Activated T-helper 17 cell treated with anti-CD3 and anti-CD28 coated beads, Interleukin-2, amount 50 U/mL, for 72 hours (primary cell): Measurements from ENCODE around the gene CCR6. TPM values are rescaled to one million over a fixed set of nuclear protein-coding genes. Genes with fewer than 3 reads are reported as not detected.
"Not testable (repeated sequence)": the region's sequence is repeated elsewhere in the genome, so short reads cannot be mapped to it uniquely, and the experiment has no call there.

Source experiments
- ATAC-seq: fragments of 150-1000 bp; cut with Tn5 transposase; replicated peaks from 2 replicates; pipeline ENCODE4 v1.10.0; 2021; ENCODE audit warnings: mild to moderate bottlenecking, moderate library complexity
- H3K27ac Mint-ChIP-seq: one replicate; pipeline ENCODE4 v1.8.0; 2022; ENCODE audit warnings: mixed read lengths
- H3K27me3 Mint-ChIP-seq: one replicate; pipeline ENCODE4 v1.8.0; 2022; ENCODE audit warnings: mixed read lengths
- H3K36me3 Mint-ChIP-seq: one replicate; pipeline ENCODE4 v1.8.0; 2022; ENCODE audit warnings: low read depth, mild to moderate bottlenecking, mixed read lengths
- H3K4me1 Mint-ChIP-seq: one replicate; pipeline ENCODE4 v1.8.0; 2022; ENCODE audit warnings: mixed read lengths
- H3K4me3 Mint-ChIP-seq: one replicate; pipeline ENCODE4 v1.8.0; 2022; ENCODE audit warnings: mild to moderate bottlenecking, mixed read lengths
- H3K9me3 Mint-ChIP-seq: one replicate; pipeline ENCODE4 v1.8.0; 2022; ENCODE audit warnings: mixed read lengths
- total RNA-seq, 2 donors: library from RNA; stranded (reverse); gene quantifications; one replicate each; pipeline ENCODE4 v1.2.3, GENCODE V29; 2022

Gene CCR6
- total RNA-seq, 2 donors from 2014 or later = 31.5 to 55.7 TPM

DNA sequence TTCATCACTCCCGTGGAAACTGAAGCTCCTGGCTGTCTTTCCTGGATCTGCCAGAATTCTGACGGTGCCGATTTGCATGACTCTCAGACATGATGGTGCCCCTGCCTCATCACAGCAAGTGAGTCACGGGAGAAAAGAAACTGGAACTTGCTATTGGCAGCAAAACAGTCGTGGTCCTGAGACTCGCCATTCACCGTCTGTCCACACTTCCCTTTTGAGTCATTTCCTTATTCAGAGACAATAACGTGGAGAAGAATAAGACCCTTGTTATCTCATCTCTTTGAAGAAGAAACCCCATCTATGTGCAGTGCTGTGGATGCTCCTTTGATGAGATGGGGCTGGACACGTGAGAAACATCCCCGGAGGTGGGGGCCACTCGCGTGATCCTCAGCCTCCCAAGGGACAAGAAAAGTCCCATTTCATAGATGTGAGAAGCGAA lies 30.6 kb downstream of the CCR6 start:
- ATAC-seq = peak; percentile 59
- H3K27ac Mint-ChIP-seq = peak overlapping the region; percentile 83
- H3K9me3 Mint-ChIP-seq = no peaks in the 10 kb centered on the region
- peaks cover 25% of the 10 kb centered on the region for H3K4me1 Mint-ChIP-seq
- H3K36me3 Mint-ChIP-seq = peaks cover 6% of the 10 kb centered on the region
- peak overlapping the region; percentile 61 for H3K4me3 Mint-ChIP-seq
- H3K27me3 Mint-ChIP-seq = no peaks in the 10 kb centered on the region

- Mint-ChIP-seq H3K27ac (no peak overlapping the region), H3K27me3 (no peaks in the 10 kb centered on the region), H3K36me3 (peaks cover 6% of the 10 kb centered on the region), H3K9me3 (no peaks in the 10 kb centered on the region), H3K4me3 (no peak overlapping the region), H3K4me1 (peaks cover 25% of the 10 kb centered on the region)
- no peak for ATAC-seq
Measured at GRCh38 chr6:167154291-167154690, 31.4 kb downstream of the CCR6 start.

DNA sequence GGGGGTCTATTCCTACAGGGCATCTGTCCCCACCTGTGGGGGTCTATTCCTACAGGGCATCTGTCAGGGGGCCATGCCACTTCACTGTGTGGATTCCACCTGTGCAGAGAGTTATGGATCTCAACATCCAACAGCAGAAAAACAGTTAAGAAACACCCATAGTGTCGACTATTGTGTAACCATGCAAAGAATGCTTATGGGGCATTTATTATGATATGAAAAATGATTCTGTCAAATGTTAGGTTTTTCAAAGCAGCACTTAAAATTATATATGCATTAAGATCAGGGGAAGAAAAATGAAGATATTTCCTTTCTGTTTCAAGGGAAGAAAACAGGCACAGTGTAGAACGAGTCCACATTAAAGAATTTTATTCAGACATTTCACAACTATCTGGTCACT lies 32.0 kb downstream of the CCR6 start:
- ATAC-seq = no peak
- Mint-ChIP-seq H3K27ac (no peak overlapping the region), H3K27me3 (no peaks in the 10 kb centered on the region), H3K9me3 (no peaks in the 10 kb centered on the region), H3K4me3 (no peak overlapping the region), H3K36me3 (peaks cover 6% of the 10 kb centered on the region), H3K4me1 (peaks cover 25% of the 10 kb centered on the region)

GRCh38 chr6:167157414-167157813 lies 34.5 kb downstream of the CCR6 start:
- Mint-ChIP-seq H3K27ac (no peak overlapping the region), H3K36me3 (peaks cover 6% of the 10 kb centered on the region), H3K4me3 (no peak overlapping the region), H3K9me3 (no peaks in the 10 kb centered on the region), H3K4me1 (peaks cover 14% of the 10 kb centered on the region), H3K27me3 (no peaks in the 10 kb centered on the region)
- ATAC-seq = no peak

- ATAC-seq = no peak
- H3K27me3 Mint-ChIP-seq = no peaks in the 10 kb centered on the region
- peaks cover 3% of the 10 kb centered on the region for H3K36me3 Mint-ChIP-seq
- H3K27ac Mint-ChIP-seq = no peak within 1 kb of the TSS
- H3K4me3 Mint-ChIP-seq = no peak within 1 kb of the TSS
- H3K9me3 Mint-ChIP-seq = no peaks in the 10 kb centered on the region
- peaks cover 10% of the 10 kb centered on the region for H3K4me1 Mint-ChIP-seq
Measured at GRCh38 chr6:167157863-167158262, 35.0 kb downstream of the CCR6 start, which contains the start of gene GPR31. GPR31 (minus strand) TSS chr6:167157980; CDS start chr6:167157831, 149 bp downstream.

DNA sequence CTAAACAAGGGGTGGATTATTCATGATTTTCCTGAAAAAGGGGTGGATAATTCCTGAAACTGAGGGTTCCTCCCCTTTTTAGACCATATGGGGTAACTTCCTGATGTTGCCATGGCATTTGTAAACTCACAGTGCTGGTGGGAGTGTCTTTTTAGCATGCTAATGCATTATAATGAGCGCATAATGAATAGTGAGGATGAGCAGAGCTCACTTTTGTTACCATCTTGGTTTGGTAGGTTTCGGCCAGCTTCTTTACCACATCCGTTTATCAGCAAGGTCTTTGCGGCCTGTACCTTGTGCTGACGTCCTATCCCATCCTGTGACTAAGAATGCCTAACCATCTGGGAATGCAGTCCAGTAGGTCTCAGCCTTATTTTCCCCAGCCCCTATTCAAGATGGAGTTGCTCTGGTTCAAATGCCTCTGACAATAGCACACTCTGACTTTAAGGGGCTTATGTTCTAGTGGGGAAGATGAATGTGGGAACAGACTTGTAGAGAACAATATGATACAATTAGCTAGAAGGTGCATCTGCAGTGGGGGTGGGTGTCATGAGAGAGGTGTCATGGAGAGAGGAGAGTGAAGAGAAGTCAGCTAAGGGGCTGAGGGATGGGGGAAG lies 39.1 kb downstream of the CCR6 start:
- ATAC-seq = no peak
- no peaks in the 10 kb centered on the region for H3K4me1 Mint-ChIP-seq
- H3K27ac Mint-ChIP-seq = no peak overlapping the region
- H3K27me3 Mint-ChIP-seq = no peaks in the 10 kb centered on the region
- no peaks in the 10 kb centered on the region for H3K9me3 Mint-ChIP-seq
- no peak overlapping the region for H3K4me3 Mint-ChIP-seq
- no peaks in the 10 kb centered on the region for H3K36me3 Mint-ChIP-seq

GRCh38 chr6:167162591-167162990 lies 39.7 kb downstream of the CCR6 start:
- no peak overlapping the region for H3K4me3 Mint-ChIP-seq
- no peak for ATAC-seq
- H3K27ac Mint-ChIP-seq = no peak overlapping the region
- H3K27me3 Mint-ChIP-seq = no peaks in the 10 kb centered on the region
- H3K9me3 Mint-ChIP-seq = no peaks in the 10 kb centered on the region
- no peaks in the 10 kb centered on the region for H3K36me3 Mint-ChIP-seq
- H3K4me1 Mint-ChIP-seq = no peaks in the 10 kb centered on the region

DNA sequence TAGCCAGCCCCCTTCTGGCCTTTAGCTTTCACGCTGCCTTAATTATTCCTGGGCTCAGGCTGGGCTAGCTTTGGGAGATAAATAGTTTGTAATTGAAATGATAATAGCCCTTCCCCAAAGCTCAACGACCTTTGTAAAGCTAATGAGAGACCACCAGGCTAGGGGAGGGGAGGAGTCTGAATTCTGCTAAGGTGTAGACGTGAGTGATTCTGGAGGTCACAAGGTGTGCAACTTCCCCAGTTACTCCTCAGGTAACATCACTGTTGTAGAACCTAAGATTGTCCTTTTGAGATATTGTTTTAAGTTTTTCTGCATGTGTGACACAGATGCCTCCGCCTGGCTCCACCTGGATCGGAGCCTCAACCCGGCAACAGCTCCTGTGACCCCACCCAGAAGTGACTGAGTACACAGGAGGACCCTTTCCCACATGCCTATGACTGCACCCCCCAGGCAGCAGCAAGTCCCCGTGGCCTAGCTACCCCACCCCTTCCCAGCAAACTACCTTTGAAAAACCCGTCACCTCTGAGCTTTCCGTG lies 40.6 kb downstream of the CCR6 start:
- no peaks in the 10 kb centered on the region for H3K36me3 Mint-ChIP-seq
- H3K9me3 Mint-ChIP-seq = no peaks in the 10 kb centered on the region
- no peak for ATAC-seq
- H3K27me3 Mint-ChIP-seq = no peaks in the 10 kb centered on the region
- H3K4me3 Mint-ChIP-seq = no peak overlapping the region
- H3K4me1 Mint-ChIP-seq = no peaks in the 10 kb centered on the region
- H3K27ac Mint-ChIP-seq = no peak overlapping the region

- H3K36me3 Mint-ChIP-seq = no peaks in the 10 kb centered on the region
- no peaks in the 10 kb centered on the region for H3K27me3 Mint-ChIP-seq
- ATAC-seq = no peak
- no peaks in the 10 kb centered on the region for H3K9me3 Mint-ChIP-seq
- H3K4me1 Mint-ChIP-seq = peaks cover 2% of the 10 kb centered on the region
- no peak overlapping the region for H3K27ac Mint-ChIP-seq
- H3K4me3 Mint-ChIP-seq = no peak overlapping the region
Measured at GRCh38 chr6:167164261-167164660, 41.4 kb downstream of the CCR6 start.

DNA sequence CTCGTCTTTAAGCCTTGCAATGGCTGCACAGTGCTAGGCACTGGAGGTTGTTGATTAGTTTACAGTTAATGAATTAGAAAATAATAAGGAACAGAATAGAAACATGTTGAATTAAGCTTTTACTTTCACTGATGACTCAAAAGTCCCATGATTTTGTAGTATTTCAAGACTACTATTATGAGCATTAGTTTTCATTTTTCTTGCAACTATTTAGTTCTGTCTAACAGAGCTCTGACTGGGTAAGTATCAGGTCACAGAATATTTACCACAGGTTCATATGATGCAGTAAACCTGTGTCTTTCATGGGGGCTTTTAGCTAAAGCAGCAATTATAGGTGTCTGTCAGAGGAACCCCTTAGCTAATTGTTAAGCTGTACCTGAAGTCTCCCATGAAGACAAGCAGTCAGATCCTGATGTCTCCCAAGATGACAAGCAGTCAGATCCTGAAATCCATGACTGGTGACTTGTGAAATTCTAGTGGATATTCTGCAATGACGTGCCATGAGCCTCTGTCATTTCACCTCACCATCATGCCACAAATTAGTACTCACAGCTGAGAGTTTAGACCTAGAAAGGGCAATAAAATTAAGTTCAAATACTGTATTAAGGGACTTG lies 43.1 kb downstream of the CCR6 start:
- no peak overlapping the region for H3K4me3 Mint-ChIP-seq
- H3K9me3 Mint-ChIP-seq = no peaks in the 10 kb centered on the region
- H3K27ac Mint-ChIP-seq = no peak overlapping the region
- H3K36me3 Mint-ChIP-seq = no peaks in the 10 kb centered on the region
- ATAC-seq = no peak
- peaks cover 5% of the 10 kb centered on the region for H3K27me3 Mint-ChIP-seq
- H3K4me1 Mint-ChIP-seq = peaks cover 7% of the 10 kb centered on the region

- H3K27ac Mint-ChIP-seq, H3K4me1 Mint-ChIP-seq, H3K4me3 Mint-ChIP-seq, H3K27me3 Mint-ChIP-seq, H3K9me3 Mint-ChIP-seq, ATAC-seq, H3K36me3 Mint-ChIP-seq: not testable (repeated sequence)
Measured at GRCh38 chr6:167167699-167168098, 44.8 kb downstream of the CCR6 start.

- H3K27me3 Mint-ChIP-seq, H3K36me3 Mint-ChIP-seq, H3K4me1 Mint-ChIP-seq, H3K27ac Mint-ChIP-seq, H3K9me3 Mint-ChIP-seq, H3K4me3 Mint-ChIP-seq, ATAC-seq: not testable (repeated sequence)
Measured at GRCh38 chr6:167168296-167168695, 45.4 kb downstream of the CCR6 start.

GRCh38 chr6:167169867-167170266 lies 47.0 kb downstream of the CCR6 start:
- peak overlapping the region; percentile 16 for H3K27ac Mint-ChIP-seq
- H3K9me3 Mint-ChIP-seq, ATAC-seq, H3K27me3 Mint-ChIP-seq, H3K4me3 Mint-ChIP-seq, H3K36me3 Mint-ChIP-seq, H3K4me1 Mint-ChIP-seq: not testable (repeated sequence)

- H3K9me3 Mint-ChIP-seq, H3K4me3 Mint-ChIP-seq, H3K4me1 Mint-ChIP-seq, ATAC-seq, H3K36me3 Mint-ChIP-seq, H3K27ac Mint-ChIP-seq, H3K27me3 Mint-ChIP-seq: not testable (repeated sequence)
Measured at GRCh38 chr6:167171300-167171699, 48.4 kb downstream of the CCR6 start.

DNA sequence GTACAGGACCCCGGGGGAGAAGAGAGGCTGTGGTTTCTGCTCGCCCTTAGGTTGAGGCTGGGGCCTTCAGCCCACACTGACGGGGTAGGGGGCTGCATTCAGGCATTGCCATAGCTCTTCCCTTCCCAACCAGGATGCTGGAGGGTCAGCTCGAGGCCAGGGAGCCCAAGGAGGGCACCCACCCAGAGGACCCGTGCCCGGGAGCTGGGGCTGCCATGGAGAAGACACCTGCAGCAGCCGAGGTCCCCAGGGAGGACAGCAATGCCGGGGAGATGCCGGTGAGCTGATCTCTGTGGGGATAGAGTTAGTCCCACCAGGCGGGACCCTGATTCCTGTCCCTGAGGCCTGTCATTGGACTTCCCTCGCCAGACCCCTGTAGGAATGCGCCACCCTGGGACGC lies 49.1 kb downstream of the CCR6 start:
- not testable (repeated sequence) for H3K4me1 Mint-ChIP-seq, H3K36me3 Mint-ChIP-seq, H3K9me3 Mint-ChIP-seq, H3K27ac Mint-ChIP-seq, H3K4me3 Mint-ChIP-seq, H3K27me3 Mint-ChIP-seq, ATAC-seq
